ENCODE data around the gene KRT72.

KRT72 gene

GRCh38 chr12:52600941-52601481 lies at the start of gene KRT72:
Gene KRT72 (minus strand): TSS chr12:52601463. CDS start chr12:52601452, 11 bp downstream.
- DNase-seq (ENCODE audit: low spot score) = no peak

GRCh38 chr12:52650520-52651081 lies 49.3 kb upstream of the KRT72 start:
- DNase-seq (ENCODE audit: low spot score) = no peak

- DNase-seq (ENCODE audit: low spot score) = no peak
Measured at GRCh38 chr12:52649066-52649465, 47.8 kb upstream of the KRT72 start.

- DNase-seq (ENCODE audit: low spot score) = no peak
Measured at GRCh38 chr12:52648012-52648550, 46.8 kb upstream of the KRT72 start.

- DNase-seq (ENCODE audit: low spot score) = no peak
Measured at GRCh38 chr12:52647601-52648000, 46.3 kb upstream of the KRT72 start.

GRCh38 chr12:52646613-52647012 lies 45.4 kb upstream of the KRT72 start:
- DNase-seq (ENCODE audit: low spot score) = no peak

- no peak for DNase-seq (ENCODE audit: low spot score)
Measured at GRCh38 chr12:52645982-52646381, 44.7 kb upstream of the KRT72 start.

- DNase-seq (ENCODE audit: low spot score) = peak; percentile 40
Measured at GRCh38 chr12:52645120-52645761, 44.0 kb upstream of the KRT72 start.

GRCh38 chr12:52644078-52644415 lies 42.8 kb upstream of the KRT72 start:
- DNase-seq (ENCODE audit: low spot score) = no peak

GRCh38 chr12:52643233-52644077 lies 42.2 kb upstream of the KRT72 start:
- no peak for DNase-seq (ENCODE audit: low spot score)

- DNase-seq (ENCODE audit: low spot score) = no peak
Measured at GRCh38 chr12:52641468-52641867, 40.2 kb upstream of the KRT72 start.

- no peak for DNase-seq (ENCODE audit: low spot score)
Measured at GRCh38 chr12:52637299-52637698, 36.0 kb upstream of the KRT72 start.

- DNase-seq (ENCODE audit: low spot score) = no peak
Measured at GRCh38 chr12:52636592-52637258, 35.5 kb upstream of the KRT72 start.

GRCh38 chr12:52636189-52636588 lies 34.9 kb upstream of the KRT72 start:
- DNase-seq (ENCODE audit: low spot score) = no peak

- DNase-seq (ENCODE audit: low spot score) = no peak
Measured at GRCh38 chr12:52634266-52635056, 33.2 kb upstream of the KRT72 start.

GRCh38 chr12:52633383-52633782 lies 32.1 kb upstream of the KRT72 start:
- DNase-seq (ENCODE audit: low spot score) = no peak

GRCh38 chr12:52632656-52633055 lies 31.4 kb upstream of the KRT72 start:
- no peak for DNase-seq (ENCODE audit: low spot score)

GRCh38 chr12:52631676-52632459 lies 30.6 kb upstream of the KRT72 start:
- no peak for DNase-seq (ENCODE audit: low spot score)

GRCh38 chr12:52631264-52631663 lies 30.0 kb upstream of the KRT72 start:
- DNase-seq (ENCODE audit: low spot score) = no peak

- no peak for DNase-seq (ENCODE audit: low spot score)
Measured at GRCh38 chr12:52630599-52631200, 29.4 kb upstream of the KRT72 start.

Data from CD4-positive, alpha-beta T cell treated with Interleukin-15 for 4 hours (primary cell).